ENCODE measurements around the gene SYT6. TPM values are rescaled to one million over a fixed set of nuclear protein-coding genes. Genes with fewer than 3 reads are reported as not detected.

SYT6 gene
- total RNA-seq, 2 donors from 2014 or later, result not detected

DNA sequence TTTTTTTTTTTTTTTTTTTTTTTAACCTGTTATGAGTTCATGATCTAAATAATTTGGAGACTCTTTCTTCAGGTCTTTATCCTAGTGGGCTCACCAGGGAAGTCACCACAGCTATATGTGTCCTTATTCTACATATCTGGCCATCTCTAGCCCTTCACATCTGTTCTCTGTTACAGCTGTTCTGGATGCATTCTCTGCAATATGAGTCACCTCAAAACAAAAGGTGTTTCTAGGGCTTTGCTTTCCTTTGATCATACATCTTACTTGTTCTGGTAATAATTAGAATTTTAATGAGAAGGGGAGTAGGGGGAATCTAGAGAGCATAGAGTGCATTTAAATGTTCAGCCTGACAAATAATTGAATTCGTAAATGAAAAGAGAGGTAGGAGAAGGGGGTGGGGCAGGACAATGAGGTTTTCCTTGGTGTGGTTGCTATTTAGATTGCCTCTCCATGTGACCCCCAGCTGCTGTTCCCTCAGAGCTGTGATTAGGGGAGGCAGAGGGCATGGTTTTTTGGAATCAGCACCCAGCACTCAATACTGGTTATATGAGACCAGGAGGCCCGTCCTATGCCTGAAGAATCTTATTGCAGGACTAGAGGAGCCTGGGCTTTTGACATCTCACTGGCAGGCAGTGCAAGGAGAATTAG lies 8.0 kb downstream of the SYT6 start:
- DNase-seq (ENCODE audit: low spot score) (no peak), ATAC-seq (no peak)
- no peak overlapping the region for H3K27ac Mint-ChIP-seq
- H3K27me3 Mint-ChIP-seq, result peaks cover 18 to 27% of the 10 kb centered on the region in 2 donors
- H3K4me3 Mint-ChIP-seq, result no peak overlapping the region
- H3K36me3 Mint-ChIP-seq, result no peaks in the 10 kb centered on the region
- no peaks in the 10 kb centered on the region for H3K9me3 Mint-ChIP-seq
- peaks cover under 1 to 5% of the 10 kb centered on the region in 2 donors for H3K4me1 Mint-ChIP-seq (ENCODE audit: low read depth in 2 of 2)

DNA sequence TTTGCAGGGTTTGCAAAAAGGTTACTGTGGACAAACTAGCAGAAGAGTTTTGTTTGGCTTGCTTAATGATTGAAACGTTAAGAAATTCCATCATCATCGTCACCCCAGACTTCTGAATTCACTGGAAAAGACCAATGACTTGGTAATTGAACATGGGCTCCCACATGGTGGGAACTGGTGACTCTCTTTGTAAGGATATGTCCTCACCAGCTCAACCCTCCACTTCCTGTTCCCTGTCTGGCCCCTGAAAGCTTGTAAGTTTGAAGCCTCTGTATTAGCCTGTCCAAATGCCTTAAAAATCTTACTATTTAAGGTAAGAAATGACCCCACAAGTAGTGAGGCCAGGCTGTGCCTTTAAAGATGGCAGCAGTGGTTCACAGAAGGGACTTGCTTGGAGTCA lies 9.7 kb downstream of the SYT6 start:
- Mint-ChIP-seq H3K9me3 (no peaks in the 10 kb centered on the region), H3K27ac (no peak overlapping the region), H3K4me3 (no peak overlapping the region), H3K4me1 (ENCODE audit: low read depth in 2 of 2) (no peaks in the 10 kb centered on the region), H3K27me3 (peaks cover 14 to 20% of the 10 kb centered on the region in 2 donors), H3K36me3 (no peaks in the 10 kb centered on the region)
- no peak for ATAC-seq
- DNase-seq (ENCODE audit: low spot score), result no peak

DNA sequence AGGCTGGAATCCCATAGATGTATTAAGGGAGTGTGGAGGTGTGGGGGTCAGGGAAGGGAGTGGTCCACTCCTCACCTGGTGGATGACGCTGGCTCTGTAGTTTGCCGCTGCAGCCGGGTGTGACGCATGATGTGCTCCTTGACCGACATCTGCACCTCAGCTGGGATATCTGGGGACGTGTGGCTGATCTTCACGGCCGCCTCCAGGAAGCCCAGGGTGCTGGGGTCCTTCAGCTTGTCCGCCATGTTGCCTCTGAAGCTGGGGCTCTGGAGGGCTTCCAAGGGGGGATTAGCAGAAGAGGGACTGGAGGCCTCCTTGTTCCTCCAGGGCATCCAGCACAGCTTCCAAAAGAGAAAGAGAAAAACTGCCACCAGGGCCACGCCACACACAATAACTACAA lies 14.1 kb downstream of the SYT6 start:
- no peak overlapping the region for H3K27ac Mint-ChIP-seq
- no peak for ATAC-seq
- peaks cover 0 to 6% of the 10 kb centered on the region in 2 donors for H3K27me3 Mint-ChIP-seq
- H3K4me3 Mint-ChIP-seq, result no peak overlapping the region
- DNase-seq (ENCODE audit: low spot score), result no peak
- peaks cover 5% of the 10 kb centered on the region in 2 donors for H3K4me1 Mint-ChIP-seq (ENCODE audit: low read depth in 2 of 2)
- H3K9me3 Mint-ChIP-seq, result no peaks in the 10 kb centered on the region
- H3K36me3 Mint-ChIP-seq, result no peaks in the 10 kb centered on the region

DNA sequence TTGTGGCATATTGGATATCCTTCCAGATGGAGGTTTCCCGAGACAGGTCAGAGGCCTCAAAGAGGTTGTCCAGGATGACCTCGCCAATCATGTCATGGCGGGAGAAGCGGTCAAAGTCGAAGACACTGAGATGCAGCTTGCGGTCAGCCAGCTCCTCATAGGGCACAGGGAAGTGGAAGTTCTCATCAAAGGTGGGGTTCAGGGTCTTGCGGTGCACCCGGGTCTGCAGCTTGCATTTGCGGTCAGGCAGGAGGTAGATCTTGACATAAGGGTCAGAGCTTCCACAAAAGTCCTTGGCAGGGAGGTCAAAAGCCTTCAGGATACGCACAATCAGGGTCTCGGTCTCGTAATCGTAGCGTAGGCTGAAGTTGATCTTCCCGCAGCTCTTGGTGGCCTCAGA lies 16.2 kb downstream of the SYT6 start:
- peaks cover 0 to 6% of the 10 kb centered on the region in 2 donors for H3K27me3 Mint-ChIP-seq
- no peak for DNase-seq (ENCODE audit: low spot score)
- no peak overlapping the region for H3K4me3 Mint-ChIP-seq
- peaks cover 5% of the 10 kb centered on the region in 2 donors for H3K4me1 Mint-ChIP-seq (ENCODE audit: low read depth in 2 of 2)
- H3K36me3 Mint-ChIP-seq, result no peaks in the 10 kb centered on the region
- H3K27ac Mint-ChIP-seq, result no peak overlapping the region
- no peaks in the 10 kb centered on the region for H3K9me3 Mint-ChIP-seq
- ATAC-seq, result no peak

DNA sequence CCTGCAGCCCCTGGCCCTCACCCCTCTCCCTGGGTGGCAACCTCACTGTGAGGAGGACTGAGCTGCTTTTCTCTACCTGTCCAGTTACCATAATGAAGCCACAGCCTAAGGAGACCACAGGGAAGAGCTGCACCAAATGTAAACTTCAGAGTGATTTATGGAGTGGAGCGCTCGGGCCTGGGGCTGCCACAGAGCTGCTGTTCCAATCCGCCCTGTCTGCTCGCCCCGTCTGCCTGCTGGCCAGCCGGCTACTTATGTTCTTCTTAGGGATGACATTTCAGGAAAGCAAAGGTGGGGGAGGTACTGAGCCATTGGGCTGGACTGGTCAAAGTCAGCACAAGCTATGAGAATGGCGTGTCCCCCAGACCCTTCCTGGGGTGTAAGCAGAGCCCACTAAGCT lies 17.9 kb downstream of the SYT6 start:
- ATAC-seq (peak in 1 of 2 donors; percentile 34), DNase-seq (ENCODE audit: low spot score) (no peak)
- H3K36me3 Mint-ChIP-seq, result no peaks in the 10 kb centered on the region
- H3K9me3 Mint-ChIP-seq, result no peaks in the 10 kb centered on the region
- H3K4me3 Mint-ChIP-seq, result no peak overlapping the region
- H3K4me1 Mint-ChIP-seq (ENCODE audit: low read depth in 2 of 2), result peaks cover 5 to 11% of the 10 kb centered on the region in 2 donors
- H3K27ac Mint-ChIP-seq, result no peak overlapping the region
- H3K27me3 Mint-ChIP-seq, result peaks cover 0 to 11% of the 10 kb centered on the region in 2 donors

DNA sequence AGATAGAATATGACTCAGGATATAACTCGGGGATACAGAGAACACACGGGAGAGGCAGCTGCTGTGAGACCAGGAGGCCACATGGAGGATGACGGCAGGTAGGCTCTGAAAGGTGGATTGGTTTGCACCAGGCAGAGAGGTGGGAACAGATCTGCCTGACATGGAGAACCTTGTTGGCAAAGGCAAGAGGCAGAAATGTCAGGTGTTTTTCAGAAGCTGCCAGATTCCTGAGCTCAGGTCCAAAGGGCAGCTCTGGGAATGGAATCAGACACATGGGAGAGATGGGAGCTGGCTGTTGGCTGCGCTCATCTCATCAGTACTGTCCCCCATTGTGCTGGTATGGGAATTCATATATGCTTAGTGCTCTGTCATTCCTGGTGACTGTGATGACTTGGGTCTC lies 19.2 kb downstream of the SYT6 start:
- no peaks in the 10 kb centered on the region for H3K9me3 Mint-ChIP-seq
- DNase-seq (ENCODE audit: low spot score) (no peak), ATAC-seq (no peak)
- no peak overlapping the region for H3K4me3 Mint-ChIP-seq
- H3K27me3 Mint-ChIP-seq, result peaks cover 0 to 11% of the 10 kb centered on the region in 2 donors
- peaks cover 6 to 11% of the 10 kb centered on the region in 2 donors for H3K4me1 Mint-ChIP-seq (ENCODE audit: low read depth in 2 of 2)
- H3K27ac Mint-ChIP-seq, result no peak overlapping the region
- H3K36me3 Mint-ChIP-seq, result no peaks in the 10 kb centered on the region

DNA sequence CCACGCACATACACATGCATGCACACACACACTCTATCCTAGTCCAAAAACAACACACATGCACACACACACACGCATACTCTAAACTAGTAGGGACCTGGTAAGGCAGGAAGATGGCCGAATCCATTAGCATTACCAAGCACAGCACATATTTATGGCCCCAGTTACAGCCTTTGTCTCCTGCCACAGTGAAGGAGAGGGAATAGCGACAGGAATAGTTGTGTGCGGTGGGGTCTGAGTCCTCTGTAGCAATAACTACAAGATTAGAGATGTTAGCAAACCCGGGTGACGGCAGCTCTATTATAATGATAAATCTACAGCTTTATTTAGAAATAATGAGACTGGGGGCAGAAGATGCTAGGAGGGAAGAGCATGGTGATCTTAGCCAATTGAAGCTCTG lies 20.5 kb downstream of the SYT6 start:
- Mint-ChIP-seq H3K9me3 (peaks cover 2% of the 10 kb centered on the region), H3K27ac (no peak overlapping the region), H3K36me3 (no peaks in the 10 kb centered on the region), H3K27me3 (peaks cover 0 to 9% of the 10 kb centered on the region in 2 donors), H3K4me1 (ENCODE audit: low read depth in 2 of 2) (peaks cover 19 to 20% of the 10 kb centered on the region in 2 donors), H3K4me3 (no peak overlapping the region)
- DNase-seq (ENCODE audit: low spot score) (no peak), ATAC-seq (no peak)

DNA sequence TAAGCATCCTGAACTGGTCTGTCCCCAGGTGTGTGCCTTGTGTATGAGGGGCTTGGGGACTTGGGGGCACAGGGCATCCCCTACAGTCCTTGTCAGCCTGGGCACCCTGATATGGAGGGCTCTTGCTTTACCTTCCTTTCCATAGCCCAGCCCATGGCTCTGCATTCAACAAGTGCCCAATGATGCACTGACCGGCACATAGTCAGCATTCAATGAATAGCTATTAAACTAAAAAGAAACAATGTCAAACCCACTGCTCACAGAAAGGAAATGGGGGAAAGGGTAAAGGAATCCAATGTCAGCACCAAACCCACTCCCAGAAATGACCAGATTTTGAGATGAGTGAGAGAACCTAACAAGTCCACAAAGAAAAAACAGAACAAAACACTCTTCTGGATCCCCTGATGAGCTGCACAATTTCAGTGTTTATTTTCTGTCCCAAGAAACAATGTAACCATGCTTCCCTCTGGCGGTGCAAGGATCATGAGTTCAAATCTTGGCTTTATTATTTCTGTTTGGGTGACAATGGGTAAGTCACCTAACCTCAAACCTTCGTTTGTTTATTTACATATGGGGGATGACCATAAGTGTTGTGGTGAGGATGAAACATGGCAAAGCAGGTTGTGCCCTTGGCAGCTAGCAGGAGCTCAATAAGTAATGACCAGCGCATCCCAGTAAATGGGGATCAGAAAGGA lies 22.0 kb downstream of the SYT6 start:
- no peak overlapping the region for H3K4me3 Mint-ChIP-seq
- peaks cover 0 to 9% of the 10 kb centered on the region in 2 donors for H3K27me3 Mint-ChIP-seq
- no peak for ATAC-seq
- H3K4me1 Mint-ChIP-seq (ENCODE audit: low read depth in 2 of 2), result peaks cover 17 to 20% of the 10 kb centered on the region in 2 donors
- H3K36me3 Mint-ChIP-seq, result no peaks in the 10 kb centered on the region
- H3K27ac Mint-ChIP-seq, result no peak overlapping the region
- H3K9me3 Mint-ChIP-seq, result peaks cover 2% of the 10 kb centered on the region
- DNase-seq (ENCODE audit: low spot score), result no peak

DNA sequence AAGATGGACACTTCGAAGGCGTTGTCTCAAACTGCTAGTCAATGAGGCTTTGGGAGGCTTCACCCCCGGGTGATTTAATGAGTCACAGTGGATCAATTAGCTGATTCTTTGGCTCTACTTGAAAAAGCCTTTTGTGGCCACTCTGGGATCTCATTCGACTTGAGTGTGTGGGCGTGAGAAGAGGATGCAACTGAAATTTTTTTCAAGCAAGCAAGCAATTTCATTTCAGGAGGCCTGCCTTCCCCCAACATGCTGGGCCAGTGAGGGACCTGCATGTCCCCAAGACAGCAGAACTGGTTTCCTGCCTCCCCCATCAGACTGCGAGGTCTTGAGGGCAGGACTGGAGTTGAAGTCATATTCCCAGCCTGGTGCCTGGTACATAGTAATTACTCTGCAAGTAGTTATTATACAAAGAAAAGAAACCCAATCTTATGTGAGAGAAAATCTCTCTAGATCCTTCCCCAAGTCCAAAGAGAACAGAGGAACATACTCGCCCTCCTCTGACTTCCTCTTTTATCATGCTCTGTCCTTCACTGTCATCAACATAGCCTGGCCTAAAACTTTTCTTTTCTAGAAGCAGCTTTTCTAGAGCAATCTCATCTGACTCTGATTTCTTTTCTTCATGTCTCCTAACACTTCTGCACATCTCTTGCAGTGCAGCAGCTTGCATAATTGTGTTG lies 22.7 kb downstream of the SYT6 start:
- H3K27me3 Mint-ChIP-seq, result peaks cover 0 to 9% of the 10 kb centered on the region in 2 donors
- ATAC-seq (no peak), DNase-seq (ENCODE audit: low spot score) (no peak)
- H3K36me3 Mint-ChIP-seq, result no peaks in the 10 kb centered on the region
- peaks cover 15 to 23% of the 10 kb centered on the region in 2 donors for H3K4me1 Mint-ChIP-seq (ENCODE audit: low read depth in 2 of 2)
- no peak overlapping the region for H3K27ac Mint-ChIP-seq
- H3K4me3 Mint-ChIP-seq, result no peak overlapping the region
- H3K9me3 Mint-ChIP-seq, result peaks cover 2% of the 10 kb centered on the region

DNA sequence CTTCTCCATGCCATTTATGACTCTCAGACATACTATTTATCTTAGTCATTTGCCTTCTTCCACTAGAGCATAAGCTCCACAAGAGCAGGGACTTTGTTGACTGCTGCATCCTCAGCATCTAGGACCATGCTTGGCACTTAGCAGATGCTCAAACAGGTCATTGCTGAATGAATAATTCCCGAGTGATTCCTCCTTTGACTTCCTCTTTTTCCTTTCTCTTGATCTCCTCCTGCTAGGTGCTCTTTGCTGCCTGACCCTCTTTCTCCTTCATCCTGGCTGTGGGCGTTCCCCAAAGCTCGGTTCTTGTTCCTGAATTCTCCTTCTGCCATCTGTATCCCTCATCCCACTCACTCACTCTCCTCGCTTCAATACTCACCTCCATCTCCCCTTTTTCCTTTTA lies 23.5 kb downstream of the SYT6 start:
- no peaks in the 10 kb centered on the region for H3K36me3 Mint-ChIP-seq

DNA sequence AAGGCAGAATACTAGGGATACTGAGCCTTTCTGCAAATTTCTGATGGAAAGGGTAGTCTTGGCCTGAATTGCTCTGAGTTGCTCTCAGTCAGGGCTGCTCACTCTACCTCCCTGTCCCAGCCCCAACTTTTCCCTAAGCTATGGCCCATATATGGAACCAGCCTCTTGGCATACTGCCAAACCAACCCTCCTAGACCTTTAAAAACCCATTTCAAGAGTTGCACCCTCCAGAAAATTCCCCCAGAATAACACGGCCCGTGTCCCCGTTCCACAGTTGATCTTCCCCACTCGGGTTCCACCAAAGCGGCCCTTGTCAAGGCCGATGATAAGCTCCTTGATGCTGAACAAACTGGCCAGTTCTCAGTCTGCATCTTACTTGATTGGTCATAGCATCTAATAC lies 25.4 kb downstream of the SYT6 start:
- Mint-ChIP-seq H3K27me3 (peaks cover 0 to 5% of the 10 kb centered on the region in 2 donors), H3K4me3 (no peak overlapping the region), H3K4me1 (ENCODE audit: low read depth in 2 of 2) (peaks cover 15 to 29% of the 10 kb centered on the region in 2 donors), H3K36me3 (no peaks in the 10 kb centered on the region), H3K27ac (no peak overlapping the region), H3K9me3 (peaks cover 2% of the 10 kb centered on the region)
- ATAC-seq, result no peak
- no peak for DNase-seq (ENCODE audit: low spot score)

More for the DNA sequence above, 23.5 kb downstream of the SYT6 start:
- peaks cover 2% of the 10 kb centered on the region for H3K9me3 Mint-ChIP-seq
- H3K4me1 Mint-ChIP-seq (ENCODE audit: low read depth in 2 of 2), result peaks cover 15 to 23% of the 10 kb centered on the region in 2 donors
- no peak overlapping the region for H3K4me3 Mint-ChIP-seq
- H3K27me3 Mint-ChIP-seq, result peaks cover 0 to 6% of the 10 kb centered on the region in 2 donors
- DNase-seq (ENCODE audit: low spot score) (no peak), ATAC-seq (no peak)
- no peak overlapping the region for H3K27ac Mint-ChIP-seq

DNA sequence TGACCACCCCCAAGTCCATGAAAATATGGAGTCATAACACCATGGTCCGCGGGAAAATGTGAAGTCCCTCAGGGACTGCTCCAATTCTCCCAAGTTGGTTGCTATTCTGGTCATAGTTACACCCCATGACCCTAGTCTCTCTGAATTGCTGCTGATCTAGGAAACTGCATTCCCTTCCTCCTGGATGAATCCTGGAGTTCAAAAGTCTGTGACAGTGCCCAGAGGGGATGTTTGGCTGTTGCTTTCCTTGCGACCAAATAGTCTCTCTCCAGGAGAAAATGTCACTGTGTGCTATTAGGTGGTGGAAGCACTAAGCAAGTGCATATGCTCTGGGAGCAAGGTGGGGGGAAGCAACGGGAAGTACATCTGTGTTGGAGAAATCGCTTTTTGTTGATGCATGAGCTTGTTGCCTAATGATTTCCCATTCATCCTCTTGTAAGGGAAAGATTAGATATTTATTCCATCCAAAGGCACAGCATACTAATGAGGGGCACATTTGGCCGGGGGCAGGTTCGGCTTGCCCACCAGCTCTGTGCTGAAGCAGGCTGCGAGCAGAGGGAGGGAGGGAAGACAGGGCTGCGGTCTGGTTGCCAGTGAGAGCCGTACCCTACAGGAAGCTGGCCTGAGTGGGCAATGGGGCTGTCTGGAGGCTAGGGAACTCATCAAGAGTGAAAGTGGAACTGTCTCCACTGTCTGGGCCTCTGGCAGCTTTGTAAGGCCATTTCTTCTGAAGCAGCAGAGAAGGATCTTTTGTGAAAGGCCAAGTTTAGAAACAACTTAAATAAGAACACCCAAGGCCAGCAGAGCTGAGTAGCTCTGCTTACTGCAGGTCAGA lies 27.2 kb downstream of the SYT6 start:
- peaks cover 0 to 3% of the 10 kb centered on the region in 2 donors for H3K27me3 Mint-ChIP-seq
- H3K4me1 Mint-ChIP-seq (ENCODE audit: low read depth in 2 of 2), result peaks cover 15 to 26% of the 10 kb centered on the region in 2 donors
- H3K36me3 Mint-ChIP-seq, result no peaks in the 10 kb centered on the region
- peak; percentile 78 to 92 for ATAC-seq
- DNase-seq (ENCODE audit: low spot score), result no peak
- H3K9me3 Mint-ChIP-seq, result peaks cover 2% of the 10 kb centered on the region
- peak overlapping the region in 1 of 2 donors; percentile 36 for H3K27ac Mint-ChIP-seq
- H3K4me3 Mint-ChIP-seq, result no peak overlapping the region

DNA sequence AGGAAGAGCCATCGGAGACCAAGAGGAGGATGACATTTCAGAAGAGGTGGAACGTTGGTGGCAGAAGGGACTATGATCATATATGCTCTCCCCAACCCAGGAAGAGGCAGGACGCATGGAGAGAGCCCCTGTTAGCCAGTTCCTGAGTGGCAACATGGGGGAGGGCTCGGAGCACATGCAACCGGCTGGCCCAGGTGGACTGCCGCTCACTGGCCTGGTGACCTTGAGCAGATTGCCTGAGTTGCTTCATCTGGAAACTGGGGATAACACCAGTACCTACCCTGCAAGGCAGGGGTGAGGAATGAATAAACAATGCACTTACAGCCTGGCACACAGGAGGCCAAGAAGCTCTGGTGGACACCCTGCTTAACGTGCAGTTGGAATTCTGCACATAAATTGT lies 29.0 kb downstream of the SYT6 start:
- no peaks in the 10 kb centered on the region for H3K27me3 Mint-ChIP-seq
- no peaks in the 10 kb centered on the region for H3K36me3 Mint-ChIP-seq
- H3K4me3 Mint-ChIP-seq, result no peak overlapping the region
- no peak for ATAC-seq
- H3K4me1 Mint-ChIP-seq (ENCODE audit: low read depth in 2 of 2), result peaks cover 14 to 22% of the 10 kb centered on the region in 2 donors
- peaks cover 2% of the 10 kb centered on the region for H3K9me3 Mint-ChIP-seq
- DNase-seq (ENCODE audit: low spot score), result no peak
- no peak overlapping the region for H3K27ac Mint-ChIP-seq
